ENCODE results near the gene PARD3.

- TF ChIP-seq ZSCAN29 (IDR thresholded peaks at IDR 0.05), result no peak
- TF ChIP-seq, protein P1, sequence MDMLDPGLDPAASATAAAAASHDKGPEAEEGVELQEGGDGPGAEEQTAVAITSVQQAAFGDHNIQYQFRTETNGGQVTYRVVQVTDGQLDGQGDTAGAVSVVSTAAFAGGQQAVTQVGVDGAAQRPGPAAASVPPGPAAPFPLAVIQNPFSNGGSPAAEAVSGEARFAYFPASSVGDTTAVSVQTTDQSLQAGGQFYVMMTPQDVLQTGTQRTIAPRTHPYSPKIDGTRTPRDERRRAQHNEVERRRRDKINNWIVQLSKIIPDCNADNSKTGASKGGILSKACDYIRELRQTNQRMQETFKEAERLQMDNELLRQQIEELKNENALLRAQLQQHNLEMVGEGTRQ (IDR thresholded peaks at IDR 0.05; ENCODE audit: borderline replicate concordance, low read depth, low read length), result no peak
- TF ChIP-seq, protein P2, sequence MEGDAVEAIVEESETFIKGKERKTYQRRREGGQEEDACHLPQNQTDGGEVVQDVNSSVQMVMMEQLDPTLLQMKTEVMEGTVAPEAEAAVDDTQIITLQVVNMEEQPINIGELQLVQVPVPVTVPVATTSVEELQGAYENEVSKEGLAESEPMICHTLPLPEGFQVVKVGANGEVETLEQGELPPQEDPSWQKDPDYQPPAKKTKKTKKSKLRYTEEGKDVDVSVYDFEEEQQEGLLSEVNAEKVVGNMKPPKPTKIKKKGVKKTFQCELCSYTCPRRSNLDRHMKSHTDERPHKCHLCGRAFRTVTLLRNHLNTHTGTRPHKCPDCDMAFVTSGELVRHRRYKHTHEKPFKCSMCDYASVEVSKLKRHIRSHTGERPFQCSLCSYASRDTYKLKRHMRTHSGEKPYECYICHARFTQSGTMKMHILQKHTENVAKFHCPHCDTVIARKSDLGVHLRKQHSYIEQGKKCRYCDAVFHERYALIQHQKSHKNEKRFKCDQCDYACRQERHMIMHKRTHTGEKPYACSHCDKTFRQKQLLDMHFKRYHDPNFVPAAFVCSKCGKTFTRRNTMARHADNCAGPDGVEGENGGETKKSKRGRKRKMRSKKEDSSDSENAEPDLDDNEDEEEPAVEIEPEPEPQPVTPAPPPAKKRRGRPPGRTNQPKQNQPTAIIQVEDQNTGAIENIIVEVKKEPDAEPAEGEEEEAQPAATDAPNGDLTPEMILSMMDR (IDR thresholded peaks at IDR 0.05 in 2 of 3, conservative IDR thresholded peaks at IDR 0.05 in 1 of 3; ENCODE audit: control insufficient read depth in 2 of 3, extremely low read depth in 1 of 3, insufficient read depth in 1 of 3, low read depth in 3 of 3, low read length in 3 of 3), result no peak
- no peak for TF ChIP-seq HCFC1 (IDR thresholded peaks at IDR 0.05; ENCODE audit: low read length)
- no peak for TF ChIP-seq CBX5 (IDR thresholded peaks at IDR 0.05; ENCODE audit: low read depth)
- TF ChIP-seq POLR2AphosphoS5 (IDR thresholded peaks at IDR 0.05; ENCODE audit: low read length), result no peak
- TF ChIP-seq ZBTB11 (CRISPR knock-in tag; IDR thresholded peaks at IDR 0.05), result no peak
- no peak for TF ChIP-seq FOS (IDR thresholded peaks at IDR 0.05; ENCODE audit: borderline replicate concordance, extremely low read depth, insufficient read length)
- TF ChIP-seq TAF1 (IDR thresholded peaks at IDR 0.05; ENCODE audit: borderline replicate concordance, low read depth, low read length), result no peak
- TF ChIP-seq SPI1 (IDR thresholded peaks at IDR 0.05; ENCODE audit: borderline replicate concordance, insufficient read depth, low read depth, low read length), result no peak
- TF ChIP-seq TCF12 (IDR thresholded peaks at IDR 0.05; ENCODE audit: low read depth, low read length), result no peak
- TF ChIP-seq CREB1 (IDR thresholded peaks at IDR 0.05; ENCODE audit: low read depth), result no peak
- TF ChIP-seq CHD2 (IDR thresholded peaks at IDR 0.05; ENCODE audit: borderline replicate concordance, low read depth, low read length), result no peak
- TF ChIP-seq HDAC2 (IDR thresholded peaks at IDR 0.05), result no peak
These were observed 266.1 kb downstream of the PARD3 start for GRCh38 chr10:34549001-34549400.

All from GM12878 (cell line).